Fibroblast of skin of left quadriceps (primary cell): ENCODE measurements around the gene PLAC8L1.

Source experiments
- DNase-seq, 2 experiments: peaks; one replicate each; pipeline ENCODE4 v3.0.0-alpha.2; 2013; ENCODE audit warnings: low read depth in 2 of 2

The PLAC8L1 gene

GRCh38 chr5:146079695-146080373, 25.5 kb downstream of the PLAC8L1 start:
- DNase-seq, result no peak

GRCh38 chr5:146078566-146078965, 26.8 kb downstream of the PLAC8L1 start:
- DNase-seq, result no peak

- no peak for DNase-seq
Measured at GRCh38 chr5:146076455-146076854, 28.9 kb downstream of the PLAC8L1 start.

GRCh38 chr5:146076028-146076427, 29.3 kb downstream of the PLAC8L1 start:
- no peak for DNase-seq

GRCh38 chr5:146073239-146073900, 32.0 kb downstream of the PLAC8L1 start:
- DNase-seq, result no peak

- DNase-seq, result no peak
Measured at GRCh38 chr5:146072595-146072994, 32.8 kb downstream of the PLAC8L1 start.

GRCh38 chr5:146071171-146071570, 34.2 kb downstream of the PLAC8L1 start:
- no peak for DNase-seq

GRCh38 chr5:146070746-146071145, 34.6 kb downstream of the PLAC8L1 start:
- DNase-seq, result no peak

GRCh38 chr5:146069780-146070099, 35.6 kb downstream of the PLAC8L1 start:
- no peak for DNase-seq

GRCh38 chr5:146068977-146069779, 36.2 kb downstream of the PLAC8L1 start:
- DNase-seq, result no peak

- no peak for DNase-seq
Measured at GRCh38 chr5:146068206-146068605, 37.2 kb downstream of the PLAC8L1 start.

- no peak for DNase-seq
Measured at GRCh38 chr5:146066968-146067367, 38.4 kb downstream of the PLAC8L1 start.

GRCh38 chr5:146060221-146060585, 45.2 kb downstream of the PLAC8L1 start:
- no peak for DNase-seq

GRCh38 chr5:146059460-146060220, 45.7 kb downstream of the PLAC8L1 start:
- DNase-seq, result no peak

GRCh38 chr5:146055432-146055831, 49.9 kb downstream of the PLAC8L1 start:
- no peak for DNase-seq

GRCh38 chr5:146052780-146053179, 52.6 kb downstream of the PLAC8L1 start:
- no peak for DNase-seq

GRCh38 chr5:146051678-146052077, 53.7 kb downstream of the PLAC8L1 start:
- DNase-seq, result peak; percentile 20 to 21

- no peak for DNase-seq
Measured at GRCh38 chr5:146050086-146050485, 55.3 kb downstream of the PLAC8L1 start.

- no peak for DNase-seq
Measured at GRCh38 chr5:146049704-146050026, 55.7 kb downstream of the PLAC8L1 start.

GRCh38 chr5:146048994-146049703, 56.2 kb downstream of the PLAC8L1 start:
- DNase-seq, result peak; percentile 49 to 59

GRCh38 chr5:146047396-146047795, 58.0 kb downstream of the PLAC8L1 start:
- no peak for DNase-seq

GRCh38 chr5:146043722-146044121, 61.7 kb downstream of the PLAC8L1 start:
- no peak for DNase-seq
